NOMO-1 (cell line): Measurements from ENCODE around the gene ODF4.
A peak's percentile ranks its signal among the peaks of the same experiment; 100 is the strongest.
"Not testable (repeated sequence)": the region's sequence is repeated elsewhere in the genome, so short reads cannot be mapped to it uniquely, and the experiment has no call there.

Experiments
- DNase-seq, 2 experiments: peaks; one replicate each; lab custom pipeline; 2025; ENCODE audit not compliant: unreplicated experiment in 2 of 2; lab: John Stamatoyannopoulos, UW

ODF4 gene

GRCh38 chr17:8324923-8325322 lies 14.7 kb upstream of the ODF4 start:
- no peak for DNase-seq

- DNase-seq = peak; percentile 33 to 46
Observed at GRCh38 chr17:8326511-8327302, 12.9 kb upstream of the ODF4 start.

GRCh38 chr17:8327303-8327649 lies 12.4 kb upstream of the ODF4 start:
- no peak for DNase-seq

- DNase-seq = no peak
Observed at GRCh38 chr17:8332128-8332527, 7.5 kb upstream of the ODF4 start.

GRCh38 chr17:8332688-8333087 lies 7.0 kb upstream of the ODF4 start:
- no peak for DNase-seq

- DNase-seq = no peak
Observed at GRCh38 chr17:8333281-8333680, 6.4 kb upstream of the ODF4 start.

GRCh38 chr17:8337802-8338752 lies 1.6 kb upstream of the ODF4 start:
- peak; percentile 66 to 83 for DNase-seq

GRCh38 chr17:8338753-8339140 lies 893 bp upstream of the ODF4 start:
- no peak for DNase-seq

- no peak for DNase-seq
Observed at GRCh38 chr17:8341456-8341855, 1.8 kb downstream of the ODF4 start.

GRCh38 chr17:8345052-8345690 lies 5.5 kb downstream of the ODF4 start:
- DNase-seq = no peak

- no peak for DNase-seq
Observed at GRCh38 chr17:8345951-8346665, 6.5 kb downstream of the ODF4 start.

GRCh38 chr17:8347001-8347400 lies 7.4 kb downstream of the ODF4 start:
- not testable (repeated sequence) for DNase-seq

GRCh38 chr17:8350339-8350738 lies 10.7 kb downstream of the ODF4 start:
- DNase-seq = no peak

GRCh38 chr17:8353736-8354135 lies 14.1 kb downstream of the ODF4 start:
- DNase-seq = no peak

- DNase-seq = peak in 1 of 2 experiments; percentile 16
Observed at GRCh38 chr17:8354236-8354635, 14.6 kb downstream of the ODF4 start.

GRCh38 chr17:8357910-8358309 lies 18.3 kb downstream of the ODF4 start:
- DNase-seq = no peak

GRCh38 chr17:8359769-8360168 lies 20.1 kb downstream of the ODF4 start:
- no peak for DNase-seq

- DNase-seq = no peak
Observed at GRCh38 chr17:8360260-8360659, 20.6 kb downstream of the ODF4 start.

- no peak for DNase-seq
Observed at GRCh38 chr17:8360751-8361150, 21.1 kb downstream of the ODF4 start.

- DNase-seq = no peak
Observed at GRCh38 chr17:8362651-8363332, 23.2 kb downstream of the ODF4 start.
